Daoy (cell line): Measurements from ENCODE around the gene KRT83. TPM values are rescaled to one million over a fixed set of nuclear protein-coding genes. Genes with fewer than 3 reads are reported as not detected.

Source experiments
- DNase-seq: peaks from one replicate; pipeline ENCODE4 v3.0.0-alpha.2; 2015; ENCODE audit warnings: low read depth
- total RNA-seq: library from RNA; depleted of rRNA; stranded (reverse); fragments of >200 nt; shearing (Covaris generic); gene quantifications from 2 replicates; pipeline ENCODE4 v1.2.3, GENCODE V29; 2014; rRNA removed

Gene KRT83
- total RNA-seq = not detected in 2 replicates

DNA sequence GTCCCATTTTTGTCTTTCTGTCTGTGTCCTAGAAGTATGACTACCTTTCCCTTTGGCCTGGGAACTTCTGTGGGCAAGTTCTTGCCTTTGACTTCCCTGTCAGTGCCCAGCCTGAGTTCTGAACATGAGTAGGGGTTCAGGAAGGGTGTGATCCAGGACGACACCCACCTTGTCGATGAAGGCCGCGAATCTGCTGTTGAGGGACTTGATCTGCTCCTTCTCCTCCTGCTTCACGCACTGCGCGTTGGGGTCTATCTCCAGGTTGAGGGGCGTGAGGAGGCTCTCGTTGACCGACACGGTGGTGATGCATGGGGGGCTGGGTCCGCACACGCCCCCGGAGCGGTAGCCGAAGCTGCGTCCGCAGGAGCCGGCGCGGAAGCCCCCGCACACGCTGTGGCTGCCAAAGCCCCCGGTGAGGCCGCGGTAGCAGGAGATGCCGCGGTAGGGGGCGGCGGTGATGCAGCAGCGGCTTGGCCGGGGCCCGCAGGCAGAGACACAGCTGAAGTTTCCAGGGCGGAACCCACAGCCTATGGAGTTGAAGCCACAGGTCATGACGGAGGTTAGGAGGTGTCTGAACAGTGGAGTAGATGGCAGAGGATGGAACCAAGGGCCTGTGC lies at the start of gene KRT83:
Gene KRT83, minus strand, starts transcription at position 615 of the 617 bp plus-strand sequence. Its CDS starts 63 bp downstream, at position 552.
- no peak for DNase-seq

DNA sequence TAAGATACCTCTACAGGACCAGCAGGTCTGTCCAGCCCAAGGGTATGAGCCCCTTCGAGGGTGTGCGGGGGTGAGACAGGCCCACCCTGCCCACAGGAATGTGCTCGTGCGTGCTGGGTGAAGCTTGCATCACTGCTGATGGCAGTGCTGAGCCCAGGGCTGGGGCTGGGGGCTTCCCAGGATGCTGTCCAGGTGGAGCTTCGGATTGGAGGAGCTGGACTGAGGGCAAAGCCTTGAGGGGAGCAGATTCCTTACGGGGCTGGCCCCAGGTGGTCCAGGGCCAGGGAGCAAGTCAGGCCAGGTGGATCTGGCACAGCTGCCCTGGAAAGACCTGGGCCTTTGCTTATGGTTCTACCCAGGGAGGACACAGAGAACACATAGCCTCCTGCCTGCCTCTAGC lies 48.6 kb upstream of the KRT83 start:
- no peak for DNase-seq

DNA sequence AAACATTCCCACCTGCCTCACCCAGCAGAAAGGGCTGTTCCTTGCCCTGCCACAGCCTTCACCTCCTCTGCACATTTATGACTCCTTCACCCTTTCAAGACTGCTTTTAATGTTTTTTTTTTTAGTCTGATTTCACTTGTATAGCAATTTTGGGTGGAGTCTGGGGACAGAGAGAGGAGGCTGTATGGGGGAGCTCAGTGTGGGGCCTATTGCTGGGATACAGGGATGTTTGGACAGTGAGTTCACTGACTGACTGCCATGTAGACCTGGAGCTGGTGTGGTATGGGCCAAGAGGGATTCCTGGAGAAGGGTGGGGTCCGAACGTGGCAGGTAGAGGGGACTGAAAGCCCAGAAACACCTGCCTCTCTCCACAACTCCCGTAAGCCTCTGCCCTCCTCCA lies 48.0 kb upstream of the KRT83 start:
- DNase-seq = no peak

DNA sequence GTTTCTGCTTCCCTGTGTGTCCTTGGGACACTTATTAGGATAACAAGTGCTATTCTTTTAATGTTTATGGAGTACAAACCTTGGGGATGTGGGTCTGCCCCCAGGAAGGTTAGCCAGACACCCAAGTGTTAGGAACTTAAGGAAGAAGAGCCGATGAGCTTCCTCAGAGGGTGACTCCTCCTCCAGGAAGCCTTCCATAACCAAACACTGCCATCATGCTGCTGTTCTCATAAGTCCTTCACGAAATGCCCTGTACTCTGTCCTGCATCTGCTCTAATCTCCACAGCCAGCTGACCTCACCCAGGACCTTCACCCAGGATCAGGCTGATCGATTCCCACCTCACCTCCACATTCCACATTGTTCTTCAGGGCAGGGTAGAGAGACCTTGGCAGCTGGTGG lies 47.3 kb upstream of the KRT83 start:
- no peak for DNase-seq

DNA sequence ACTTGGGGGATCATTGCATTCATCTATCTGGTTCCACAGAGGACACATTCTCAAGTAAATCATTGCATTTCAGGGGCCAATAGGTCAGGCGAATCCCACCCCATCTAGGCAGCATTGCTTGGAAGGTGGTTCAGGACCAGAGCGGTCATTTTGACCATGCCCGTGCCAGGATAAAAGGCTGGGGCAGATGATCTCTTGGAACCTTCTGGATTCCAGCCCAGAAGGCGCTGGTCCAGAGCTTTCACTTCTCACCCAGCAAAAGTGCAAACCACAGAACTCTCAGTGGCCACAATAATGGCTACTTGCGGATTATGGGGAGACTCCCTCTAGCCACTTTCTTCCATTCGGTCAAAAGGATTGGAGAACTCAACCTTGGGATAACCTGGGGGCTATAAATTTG lies 46.7 kb upstream of the KRT83 start:
- no peak for DNase-seq

DNA sequence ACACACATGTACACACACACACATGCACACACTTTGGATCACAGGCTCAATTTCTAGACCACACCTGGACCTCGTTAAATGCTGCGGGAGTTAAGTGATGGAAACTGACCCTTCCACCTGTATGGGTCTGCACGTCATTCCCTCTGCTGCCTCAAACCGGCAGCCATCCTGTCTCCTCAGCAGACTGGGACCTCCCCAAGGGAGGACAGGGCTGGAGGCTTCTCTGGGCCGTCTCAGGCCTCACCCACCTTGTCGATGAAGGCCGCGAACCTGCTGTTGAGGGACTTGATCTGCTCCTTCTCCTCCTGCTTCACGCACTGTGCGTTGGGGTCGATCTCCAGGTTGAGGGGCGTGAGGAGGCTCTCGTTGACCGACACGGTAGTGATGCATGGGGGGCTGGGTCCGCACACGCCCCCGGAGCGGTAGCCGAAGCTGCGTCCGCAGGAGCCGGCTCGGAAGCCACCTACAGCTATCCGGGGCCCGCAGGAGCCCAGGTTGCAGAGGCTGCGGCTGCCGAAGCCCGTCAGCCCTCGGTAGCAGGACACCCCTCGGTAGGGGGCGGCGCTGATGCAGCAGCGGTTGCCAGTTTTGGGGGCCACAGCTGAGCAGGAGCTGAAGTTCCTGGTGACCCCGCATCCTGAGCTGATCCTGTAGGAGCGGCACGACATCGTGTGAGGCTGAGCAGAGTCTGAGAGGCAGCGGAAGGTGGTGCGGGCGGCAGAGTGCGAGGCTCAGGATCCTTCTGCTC lies 45.7 kb upstream of the KRT83 start, which contains the start of gene KRT85:
Gene KRT85, minus strand, starts transcription at position 744 of the 748 bp plus-strand sequence. Its CDS starts 76 bp downstream, at position 668.
- no peak for DNase-seq

DNA sequence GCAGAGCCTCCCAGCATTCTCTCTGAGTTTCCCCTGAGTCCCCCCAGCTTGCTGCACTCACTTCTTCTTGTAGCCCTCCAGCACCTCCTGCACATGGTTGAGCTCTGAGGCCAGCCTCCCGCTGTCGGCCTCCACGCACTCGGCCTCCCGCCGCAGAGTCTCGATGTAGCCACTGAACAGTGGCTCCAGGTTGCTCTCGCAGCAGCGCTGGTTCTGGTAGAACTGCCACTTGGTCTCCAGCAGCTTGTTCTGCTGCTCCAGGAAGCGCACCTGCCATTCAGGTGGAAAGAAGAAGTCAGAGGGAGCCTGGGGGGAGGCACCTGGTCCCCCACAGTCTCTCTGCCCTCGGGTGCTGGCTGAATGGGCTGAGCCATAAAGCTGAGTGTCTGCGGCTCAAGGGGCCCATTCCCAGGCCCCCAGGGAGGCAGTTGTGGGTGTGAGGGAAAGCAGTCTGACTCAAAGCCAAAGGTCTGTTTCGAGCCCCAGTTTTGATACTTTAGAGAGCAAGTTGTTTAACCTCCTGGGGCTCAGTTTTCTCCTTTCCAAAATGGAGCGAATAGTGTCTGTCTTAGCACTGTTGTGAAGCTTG lies 43.8 kb upstream of the KRT83 start:
- DNase-seq = no peak

DNA sequence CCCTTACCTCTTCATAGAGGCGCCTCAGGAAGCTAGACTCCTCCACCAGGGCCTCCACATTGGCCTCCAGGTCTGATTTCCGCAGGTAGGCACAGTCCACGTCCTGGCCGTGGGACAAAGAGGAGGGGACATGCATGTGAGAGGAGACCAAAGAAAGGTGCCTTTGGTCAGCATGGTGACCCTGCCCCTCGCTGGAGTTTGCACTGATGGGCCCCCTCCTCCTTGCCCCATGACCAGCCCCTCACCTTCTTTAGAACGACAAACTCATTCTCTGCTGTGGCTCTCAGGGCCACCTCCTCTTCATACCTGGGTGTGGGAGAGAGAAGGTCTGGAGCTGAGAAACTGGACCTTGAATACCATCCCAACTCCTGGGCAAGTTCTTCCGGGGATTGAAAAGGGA lies 42.9 kb upstream of the KRT83 start:
- no peak for DNase-seq

DNA sequence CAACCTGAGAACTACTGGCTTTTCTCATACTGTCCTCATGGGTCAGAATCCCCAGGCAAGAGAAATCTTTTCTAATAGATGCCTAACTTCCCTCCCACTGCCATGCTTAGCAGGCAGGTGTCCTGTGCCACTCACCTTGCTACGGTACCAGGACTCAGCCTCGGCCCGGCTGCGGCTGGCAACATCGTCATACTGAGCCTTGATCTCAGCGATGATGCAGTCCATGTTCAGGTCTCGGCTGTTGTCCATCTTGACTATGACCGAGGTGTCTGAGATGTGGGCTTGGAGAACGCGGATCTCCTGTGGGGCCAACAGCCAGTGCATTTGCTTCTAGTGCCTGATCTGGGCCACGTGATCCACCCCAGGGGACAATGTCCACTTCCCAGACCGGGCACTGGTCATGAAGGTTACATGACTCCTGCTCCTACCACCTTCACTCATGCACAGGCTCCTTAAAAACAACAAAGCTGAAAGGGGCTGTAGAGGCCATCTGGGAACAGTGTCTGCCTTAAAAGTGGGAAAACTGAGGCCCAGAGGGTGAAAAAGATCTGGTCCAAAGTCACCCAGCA lies 42.0 kb upstream of the KRT83 start:
- no peak for DNase-seq

DNA sequence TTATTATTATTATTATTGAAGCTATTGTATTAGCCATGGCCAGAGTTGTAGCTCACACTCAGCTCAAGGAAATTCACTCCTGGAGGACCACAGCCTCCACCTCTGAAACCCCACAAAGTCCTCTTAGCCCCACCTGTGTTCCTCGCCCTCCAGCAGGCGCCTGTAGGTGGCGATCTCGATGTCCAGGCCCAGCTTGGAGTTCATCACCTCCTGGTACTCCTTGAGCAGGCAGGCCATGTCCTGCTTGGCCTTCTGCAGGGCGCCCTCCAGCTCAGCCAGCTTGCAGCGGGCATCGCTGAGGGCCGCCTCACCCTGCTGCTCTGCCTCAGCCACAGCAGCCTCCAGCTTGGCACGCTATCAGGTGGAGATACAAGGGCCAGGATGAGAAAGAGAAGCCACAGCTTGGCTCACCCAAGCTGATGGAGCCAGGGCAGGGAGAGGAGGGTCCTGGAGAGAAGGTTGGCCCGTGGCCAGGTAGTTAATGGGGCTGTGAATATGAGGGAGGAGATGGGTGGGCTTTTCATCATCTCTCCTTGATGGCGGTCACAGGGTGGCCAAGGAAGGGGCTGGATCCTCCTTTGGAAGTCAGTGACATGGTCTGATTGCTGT lies 41.0 kb upstream of the KRT83 start:
- no peak for DNase-seq

DNA sequence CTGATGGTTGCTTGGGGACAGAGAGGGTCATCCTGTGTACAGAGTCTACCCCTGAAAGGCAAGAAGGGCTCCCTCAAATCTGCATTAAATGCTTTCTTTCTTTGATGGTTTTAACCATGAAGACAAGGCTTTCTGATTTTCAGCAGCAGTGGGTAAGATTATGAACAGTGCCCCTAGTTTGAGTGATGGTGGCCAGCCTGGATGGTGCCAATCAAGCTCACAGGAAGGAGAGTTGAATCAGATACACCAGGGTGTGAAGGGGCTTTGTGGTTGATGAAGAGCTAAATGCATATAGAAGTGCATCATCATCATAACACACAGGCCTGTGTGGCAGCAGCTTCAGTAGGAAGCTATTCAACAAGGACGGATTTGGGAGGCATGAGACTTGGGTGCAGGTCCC lies 40.4 kb upstream of the KRT83 start:
- DNase-seq = no peak

DNA sequence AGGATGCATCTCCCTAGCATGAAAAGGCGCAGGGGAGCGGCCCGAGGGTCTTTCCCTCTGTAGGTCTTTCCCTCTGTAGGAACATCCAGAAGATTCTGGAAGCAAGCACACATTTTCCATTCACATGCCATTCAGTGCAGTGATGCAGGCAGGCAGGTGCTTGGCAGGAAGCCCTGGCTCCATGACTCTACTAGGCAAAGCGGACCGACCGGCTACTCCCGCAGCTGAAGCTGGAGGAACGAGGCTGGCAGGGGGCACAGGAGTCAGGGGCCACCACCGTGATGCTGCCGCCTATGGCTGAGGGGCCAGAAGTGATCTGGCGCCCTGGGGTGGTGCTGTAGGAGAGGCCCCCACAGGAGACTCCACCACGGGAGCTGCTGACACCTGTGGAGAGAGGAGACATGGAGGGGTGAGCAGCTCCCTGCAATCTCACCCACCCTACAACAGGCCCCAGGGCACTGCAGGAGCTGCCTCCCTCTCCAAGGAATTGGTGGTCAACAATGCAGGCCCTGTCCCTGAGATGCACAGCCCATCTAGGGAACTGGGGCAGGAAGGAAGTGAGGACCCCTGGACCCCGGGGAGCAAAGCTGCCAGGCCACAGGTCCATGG lies 39.6 kb upstream of the KRT83 start:
- DNase-seq = no peak

DNA sequence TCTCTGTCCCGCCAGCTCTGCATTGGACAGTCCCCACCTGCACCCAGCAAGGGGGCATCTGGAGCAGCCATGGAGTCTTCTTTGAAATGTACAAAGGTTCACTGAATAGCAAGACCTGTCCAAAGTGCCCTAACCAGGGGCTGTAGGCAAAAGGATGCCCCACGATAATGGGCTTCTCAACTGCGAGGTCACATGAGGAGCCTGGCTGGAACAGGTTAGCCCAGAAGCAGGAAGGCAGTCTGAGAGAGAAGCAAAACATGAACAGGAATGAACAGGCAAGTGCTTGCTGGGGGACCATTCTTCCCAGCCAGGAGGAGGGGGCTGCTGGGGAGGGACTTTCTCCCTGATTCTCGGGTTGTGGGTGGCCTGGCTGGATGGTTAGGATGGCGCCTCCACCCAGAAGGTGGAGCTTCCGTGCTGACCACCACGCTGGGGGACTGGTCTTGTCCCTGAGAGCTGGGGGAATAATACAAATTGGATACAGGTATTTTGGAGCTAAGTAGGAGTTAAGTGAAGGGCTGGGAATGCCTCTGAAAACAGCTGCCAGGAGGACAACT lies 39.0 kb upstream of the KRT83 start:
- no peak for DNase-seq

DNA sequence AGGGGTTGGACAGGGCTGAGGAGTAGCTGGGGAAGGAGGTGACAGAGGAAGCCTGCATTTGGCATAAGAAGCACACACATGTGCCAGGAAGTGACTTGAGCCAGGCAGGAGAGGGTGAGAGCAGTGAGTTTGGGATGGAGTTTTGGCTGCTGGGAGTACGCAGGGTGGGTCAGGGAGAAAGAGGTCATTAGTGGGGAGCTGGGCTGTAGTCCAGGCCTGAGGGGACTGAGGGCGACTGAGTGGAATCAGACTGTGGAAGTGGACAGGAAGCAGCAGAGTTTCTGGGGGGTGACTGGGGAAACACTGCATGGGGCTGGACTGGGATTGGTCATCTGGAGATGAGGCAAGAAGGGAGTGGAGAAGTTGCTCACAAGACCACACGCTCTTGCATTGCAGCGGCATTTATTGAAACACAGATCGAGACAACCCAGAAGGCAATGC lies 38.4 kb upstream of the KRT83 start:
- no peak for DNase-seq

DNA sequence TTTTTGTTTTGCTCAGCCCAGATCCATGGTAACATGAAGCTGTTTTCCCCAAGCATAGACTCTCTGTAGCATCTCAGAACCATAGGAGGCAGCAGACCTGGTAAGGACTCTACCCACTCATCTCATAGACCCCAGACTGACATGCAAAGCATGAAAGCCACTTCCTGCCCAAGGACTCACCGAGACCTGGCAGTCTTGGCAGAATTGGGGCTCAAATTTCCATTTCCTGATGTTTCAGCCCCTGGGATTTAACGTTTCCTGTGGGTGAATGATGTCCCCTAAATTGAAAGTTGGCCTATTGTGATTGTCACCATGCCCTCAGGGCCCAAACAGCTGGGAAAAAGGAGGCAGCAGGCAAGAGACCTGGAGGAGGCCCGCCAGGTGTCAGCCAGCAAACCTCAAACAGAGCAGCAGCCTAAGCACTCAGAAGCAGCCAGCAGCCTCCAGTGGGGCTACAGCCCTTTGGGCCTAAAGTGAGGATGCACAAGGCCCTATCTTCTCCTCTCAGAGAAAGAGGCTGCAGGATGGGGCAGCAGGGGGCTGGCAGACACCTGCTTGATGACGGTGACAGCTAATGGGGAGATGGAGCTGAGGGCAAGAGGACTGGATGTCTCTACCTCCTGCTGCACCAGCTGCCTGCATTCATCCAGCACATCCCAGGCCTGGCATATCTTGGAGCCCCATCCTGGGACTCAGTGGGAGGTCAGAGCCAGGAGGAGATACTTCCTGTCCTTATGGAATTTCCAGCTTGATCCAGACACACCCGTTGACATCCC lies 37.6 kb upstream of the KRT83 start:
- peak; percentile 72 for DNase-seq

DNA sequence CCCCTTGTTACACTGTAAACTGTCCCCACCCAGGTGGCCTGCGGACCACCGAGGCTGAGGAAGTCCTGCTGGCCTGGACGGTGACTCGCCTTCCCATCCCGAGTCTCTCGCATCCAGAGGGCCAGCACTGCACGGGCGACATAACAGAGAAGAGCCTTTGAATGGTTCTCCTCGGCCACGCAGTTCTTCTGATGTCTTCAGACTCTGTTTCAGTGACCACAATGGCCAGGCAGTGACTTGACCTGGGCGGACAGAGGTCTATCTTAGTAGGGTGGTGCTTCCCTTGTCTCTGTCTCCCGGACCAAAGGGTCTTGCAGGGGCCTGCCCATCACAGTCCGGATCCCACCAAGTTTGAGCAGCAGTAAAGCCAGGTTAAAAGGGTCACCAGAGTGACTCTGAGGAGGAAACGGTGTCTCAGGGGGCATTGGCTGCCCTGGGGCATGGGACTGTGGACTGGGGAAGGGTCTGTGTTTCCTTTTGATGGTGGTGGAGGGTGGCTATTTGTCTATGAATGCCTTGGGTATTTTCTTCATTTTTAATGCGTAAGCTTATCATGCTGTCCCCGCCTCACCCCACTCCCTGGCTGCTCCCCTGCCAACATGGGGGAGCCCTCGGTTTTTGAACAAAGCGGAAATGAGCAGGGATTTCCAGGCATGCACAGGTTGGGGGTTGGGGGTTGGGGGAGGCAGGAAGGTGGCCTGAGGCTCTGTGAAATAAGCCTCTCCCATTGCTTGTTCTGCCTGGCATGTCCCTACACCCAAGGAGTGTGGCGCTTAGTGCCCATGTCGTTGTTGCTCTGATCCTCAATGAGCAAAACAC lies 35.8 kb upstream of the KRT83 start:
- DNase-seq = no peak

DNA sequence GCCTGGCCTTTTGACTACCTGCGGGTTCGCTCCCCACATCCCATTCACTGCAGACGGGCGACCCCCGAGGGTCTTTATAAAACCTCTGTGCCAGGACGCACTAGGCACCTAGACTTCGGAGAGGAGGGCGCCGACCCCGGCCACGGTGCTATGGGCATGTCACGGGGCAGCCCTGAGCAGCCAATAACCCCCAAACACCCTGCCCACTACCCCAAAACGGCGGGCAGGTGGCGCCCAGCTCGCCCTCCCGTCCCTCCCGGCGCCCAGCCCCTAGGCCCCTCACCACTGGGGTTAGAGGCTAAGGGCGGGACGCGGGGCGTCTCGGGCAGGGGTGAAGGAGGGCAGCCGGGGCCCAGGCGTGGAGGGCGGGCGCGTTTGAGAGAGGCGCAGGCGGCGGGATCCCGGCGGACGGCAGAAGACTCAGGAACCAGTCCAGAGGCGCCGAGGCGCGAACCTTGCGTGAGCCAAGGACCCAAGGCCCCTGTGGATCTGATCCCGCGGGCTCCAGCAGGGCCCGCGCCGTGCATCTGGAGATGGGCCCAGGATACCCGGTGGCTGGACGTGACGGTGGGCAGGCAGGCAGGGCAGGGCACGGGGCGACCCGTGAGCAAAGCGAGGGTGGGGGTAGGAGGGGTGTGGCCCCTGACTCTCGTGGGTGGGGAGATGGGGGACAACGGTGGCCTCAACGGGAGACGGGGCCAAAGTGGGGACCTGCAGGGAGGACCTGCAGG lies 35.0 kb upstream of the KRT83 start:
- DNase-seq = no peak

DNA sequence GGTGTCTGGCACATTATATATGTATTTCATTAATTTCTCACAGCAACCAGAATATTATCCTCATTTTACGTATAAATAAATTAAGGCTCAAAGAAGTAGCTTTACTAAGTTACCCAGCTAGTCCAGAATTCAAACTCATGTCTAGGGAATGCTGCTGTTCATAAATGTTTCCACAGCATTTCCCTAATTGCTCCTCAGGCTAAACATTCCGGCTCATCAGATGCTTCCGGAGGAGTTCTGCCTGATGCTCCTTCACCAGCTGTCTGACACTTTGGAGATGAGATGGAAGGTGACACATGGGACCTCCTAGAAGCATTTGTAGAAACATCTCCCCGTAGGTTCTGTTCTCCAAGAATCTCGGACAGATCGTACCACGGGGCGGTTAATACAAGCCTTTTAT lies 34.0 kb upstream of the KRT83 start:
- no peak for DNase-seq

DNA sequence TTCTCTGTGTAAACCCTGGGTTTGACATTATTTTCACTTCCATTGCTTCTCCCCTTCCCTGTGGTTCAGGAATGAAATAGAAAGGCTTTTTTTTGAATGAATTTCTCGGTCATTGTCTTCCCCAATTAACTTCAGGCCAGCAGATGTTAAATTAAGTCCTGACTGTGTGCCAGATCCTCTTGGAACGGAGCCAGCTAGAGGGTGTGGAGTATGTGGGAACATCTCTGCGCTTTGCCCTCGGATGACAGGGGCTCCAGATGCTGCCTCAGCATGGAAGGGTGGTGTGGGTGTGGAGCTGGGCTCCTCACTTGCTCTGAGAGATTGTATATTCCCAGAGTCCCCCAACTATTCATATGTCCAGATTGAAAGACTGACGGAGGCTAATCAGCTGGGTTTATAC lies 33.0 kb upstream of the KRT83 start:
- DNase-seq = no peak
